DOHH2 (cell line): Measurements from ENCODE around the gene NIPBL.
"Not testable (repeated sequence)": the region's sequence is repeated elsewhere in the genome, so short reads cannot be mapped to it uniquely, and the experiment has no call there.

ENCODE experiments used
- H3F3A ChIP-seq: fragments of 200-600 bp; sonication (generic), shearing (Covaris generic); 2 replicates; pipeline ENCODE4 v1.6.0; 2016; ENCODE audit warnings: antibody characterized with exemption, mild to moderate bottlenecking; ENCODE audit not compliant: control insufficient read depth, insufficient read depth
- H3K27ac ChIP-seq: fragments of 200-600 bp; sonication (generic); 2 replicates; pipeline ENCODE4 v1.5.1; 2014; ENCODE audit warnings: low read depth, mild to moderate bottlenecking, low read length, moderate library complexity
- H3K27me3 ChIP-seq: fragments of 200-600 bp; sonication (generic); 2 replicates; pipeline ENCODE4 v1.6.1; 2014; ENCODE audit warnings: mild to moderate bottlenecking, low read length, mixed read lengths; ENCODE audit not compliant: control insufficient read depth
- H3K36me3 ChIP-seq: fragments of 200-600 bp; sonication (generic); 2 replicates; pipeline ENCODE4 v1.6.1; 2014; ENCODE audit warnings: mild to moderate bottlenecking, low read length, moderate library complexity, mixed read lengths; ENCODE audit not compliant: control insufficient read depth
- H3K4me1 ChIP-seq: fragments of 200-600 bp; sonication (generic); 2 replicates; pipeline ENCODE4 v1.6.1; 2014; ENCODE audit warnings: mild to moderate bottlenecking, low read length, mixed read lengths; ENCODE audit not compliant: control insufficient read depth
- H3K4me2 ChIP-seq: fragments of 200-600 bp; sonication (generic); 2 replicates; pipeline ENCODE4 v1.6.0; 2014; ENCODE audit warnings: mild to moderate bottlenecking, low read length, moderate library complexity
- H3K4me3 ChIP-seq: fragments of 200-600 bp; sonication (generic); 2 replicates; pipeline ENCODE4 v1.5.1; 2014; ENCODE audit warnings: mild to moderate bottlenecking, low read length, mixed read lengths
- H3K79me2 ChIP-seq: fragments of 200-600 bp; sonication (generic); 2 replicates; pipeline ENCODE4 v1.6.1; 2014; ENCODE audit warnings: mild to moderate bottlenecking, low read length, mixed read lengths; ENCODE audit not compliant: control insufficient read depth
- H3K9me2 ChIP-seq: fragments of 200-600 bp; sonication (generic); replicated peaks from 2 replicates; pipeline ENCODE4 v1.6.1; 2014; ENCODE audit warnings: mild to moderate bottlenecking, low read length, mixed read lengths; ENCODE audit not compliant: control insufficient read depth
- H3K9me3 ChIP-seq: fragments of 200-600 bp; sonication (generic); 2 replicates; pipeline ENCODE4 v1.6.1; 2014; ENCODE audit warnings: antibody characterized with exemption, low read length, mixed read lengths; ENCODE audit not compliant: control insufficient read depth, insufficient read depth
- H4K20me1 ChIP-seq: fragments of 200-600 bp; sonication (generic); 2 replicates; pipeline ENCODE4 v1.6.0; 2014; ENCODE audit warnings: low read depth, mild to moderate bottlenecking, antibody characterized with exemption, low read length, moderate library complexity; ENCODE audit not compliant: control insufficient read depth, insufficient read depth
- CTCF ChIP-seq: fragments of 200-600 bp; sonication (generic); IDR thresholded peaks from one replicate; pipeline ENCODE4 v1.5.1; 2014; ENCODE audit warnings: antibody characterized with exemption, mild to moderate bottlenecking, low read depth, low read length; ENCODE audit not compliant: poor library complexity, severe bottlenecking
- EZH2phosphoT487 ChIP-seq: fragments of 200-600 bp; sonication (generic); IDR thresholded peaks from 2 replicates; pipeline ENCODE4 v1.6.1; 2017; ENCODE audit warnings: borderline replicate concordance, mild to moderate bottlenecking, antibody characterized with exemption, low read length, moderate library complexity, mixed read lengths

NIPBL gene

DNA sequence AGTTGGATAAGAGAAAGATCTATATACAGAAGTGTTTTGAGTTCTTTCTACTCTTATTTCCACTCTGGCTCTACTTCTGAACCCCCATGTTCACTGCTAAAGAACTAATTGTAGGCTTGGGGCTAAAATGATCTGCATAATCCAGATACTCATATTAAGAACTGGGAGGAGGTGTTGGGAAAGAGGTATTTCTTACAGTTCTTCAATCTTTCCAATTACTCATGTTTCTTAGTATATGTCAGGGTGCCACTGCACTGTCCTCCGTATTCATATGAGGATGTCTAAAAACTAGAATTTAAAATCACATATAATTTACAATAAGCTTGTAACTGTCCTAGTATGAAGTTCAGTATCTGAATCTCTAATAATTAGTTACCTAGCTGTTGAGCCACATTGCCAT, 12.7 kb downstream of the NIPBL start:
- Histone ChIP-seq H3K9me3 (no peaks in the 10 kb centered on the region), H3K4me1 (peaks cover 19% of the 10 kb centered on the region), H3K4me3 (no peak overlapping the region), H4K20me1 (peaks cover 15% of the 10 kb centered on the region), H3F3A (peaks cover 5% of the 10 kb centered on the region), H3K27me3 (no peaks in the 10 kb centered on the region), H3K4me2 (no peak overlapping the region), H3K79me2 (peaks cover 97% of the 10 kb centered on the region), H3K9me2 (no peaks in the 10 kb centered on the region), H3K27ac (no peak overlapping the region), H3K36me3 (peaks cover 27% of the 10 kb centered on the region)
- no peak for TF ChIP-seq CTCF
- TF ChIP-seq EZH2phosphoT487 = no peak

DNA sequence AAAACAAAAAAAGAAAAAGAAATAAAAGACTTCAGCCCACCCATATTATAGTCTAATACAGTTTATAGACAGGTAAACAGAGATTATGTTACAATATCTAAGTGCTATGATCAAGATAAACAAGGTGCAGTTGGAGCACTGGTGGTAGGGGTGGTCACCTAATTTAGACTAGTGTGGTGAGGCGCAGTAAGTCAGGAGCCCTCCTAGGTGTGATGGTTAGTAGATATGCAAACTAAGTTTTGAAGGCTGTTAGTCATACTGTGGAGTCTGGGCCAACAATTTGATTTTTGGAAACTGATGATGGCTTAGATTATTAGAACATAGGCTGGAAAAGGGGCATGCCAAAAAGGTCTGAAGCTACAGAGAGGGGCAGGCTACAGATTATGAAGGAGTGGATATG, 14.7 kb downstream of the NIPBL start:
- Histone ChIP-seq H3K27me3 (no peaks in the 10 kb centered on the region), H3K27ac (no peak overlapping the region), H3K9me3 (no peaks in the 10 kb centered on the region), H3K4me2 (no peak overlapping the region), H3K9me2 (no peaks in the 10 kb centered on the region), H3K79me2 (peaks cover 97% of the 10 kb centered on the region), H3K36me3 (peaks cover 15% of the 10 kb centered on the region), H3F3A (peaks cover 5% of the 10 kb centered on the region), H3K4me3 (no peak overlapping the region), H3K4me1 (peaks cover 15% of the 10 kb centered on the region), H4K20me1 (peaks cover 10% of the 10 kb centered on the region; the same call in 1 of the 2 replicates)
- TF ChIP-seq CTCF (no peak), EZH2phosphoT487 (no peak)

GRCh38 chr5:36892085-36892830, 15.7 kb downstream of the NIPBL start:
- not testable (repeated sequence) for H3K4me3 ChIP-seq, H3K9me3 ChIP-seq, H3K27me3 ChIP-seq, H3K27ac ChIP-seq, H3K9me2 ChIP-seq, H3F3A ChIP-seq, H3K4me1 ChIP-seq, H3K4me2 ChIP-seq, H4K20me1 ChIP-seq
- H3K36me3 ChIP-seq = peaks cover 15% of the 10 kb centered on the region
- peaks cover 97% of the 10 kb centered on the region for H3K79me2 ChIP-seq

GRCh38 chr5:36894954-36895353, 18.4 kb downstream of the NIPBL start:
- H3K36me3 ChIP-seq = peaks cover 15% of the 10 kb centered on the region
- no peaks in the 10 kb centered on the region for H3K27me3 ChIP-seq
- no peak overlapping the region for H3K4me3 ChIP-seq
- H4K20me1 ChIP-seq = peaks cover 3% of the 10 kb centered on the region; the same call in 1 of the 2 replicates
- no peak overlapping the region for H3K4me2 ChIP-seq
- peaks cover 97% of the 10 kb centered on the region for H3K79me2 ChIP-seq
- H3F3A ChIP-seq = peaks cover 5% of the 10 kb centered on the region
- TF ChIP-seq EZH2phosphoT487 (no peak), CTCF (no peak)
- no peak overlapping the region for H3K27ac ChIP-seq
- H3K4me1 ChIP-seq = no peaks in the 10 kb centered on the region
- H3K9me2 ChIP-seq = no peaks in the 10 kb centered on the region
- no peaks in the 10 kb centered on the region for H3K9me3 ChIP-seq
